ENCODE data around the gene KIDINS220. TPM values are rescaled to one million over a fixed set of nuclear protein-coding genes. Genes with fewer than 3 reads are reported as not detected.

KIDINS220 gene
- total and polyA plus RNA-seq, 9 of the 15 experiments (the other 6 are each of a cell fraction or from before 2014, with no cell fraction given): 15.2 to 48.0 (median 34.4) TPM

DNA sequence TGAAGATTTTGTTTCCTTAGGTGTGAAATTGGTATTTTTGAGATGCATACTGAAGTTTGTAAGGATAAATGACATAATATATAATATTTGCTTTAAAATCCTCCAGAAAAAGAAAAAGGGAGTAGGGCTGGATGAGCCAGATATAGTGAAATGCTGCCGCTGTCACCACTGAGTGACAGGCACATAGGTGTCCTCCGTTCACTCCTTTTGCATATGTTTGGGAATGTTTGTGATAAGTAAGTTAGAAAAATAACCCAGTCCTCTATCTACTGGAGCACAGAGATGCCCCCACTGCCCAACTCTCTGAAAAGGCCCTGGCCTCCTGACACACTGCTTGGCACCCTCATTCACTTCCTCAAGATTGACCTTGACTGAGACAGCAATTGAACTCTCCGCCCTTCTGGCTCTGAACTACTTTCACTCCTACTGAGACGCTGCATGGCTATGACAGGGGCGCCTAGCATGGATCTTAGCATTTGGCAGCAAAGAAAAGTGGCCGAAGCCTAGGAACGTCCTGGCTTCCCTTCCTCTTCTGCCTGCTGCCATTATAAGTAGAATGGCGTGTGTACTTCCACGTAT is 145.5 kb downstream of the KIDINS220 start (continued):
- TF ChIP-seq ETV5 (CRISPR knock-in tag; IDR thresholded peaks at IDR 0.05; ENCODE audit: low read depth) (0 out of 2 replicates have a peak, but pooled peaks have one; percentile 25), ZNF695 (CRISPR knock-in tag; IDR thresholded peaks at IDR 0.05) (no peak), HNRNPL (IDR thresholded peaks at IDR 0.05; ENCODE audit: low read depth, low read length) (no peak), ESRRA (IDR thresholded peaks at IDR 0.05; ENCODE audit: borderline replicate concordance, low read depth) (peak; percentile 57; the same call in 1 of the 2 replicates), NFYB (IDR thresholded peaks at IDR 0.05; ENCODE audit: extremely low read depth, insufficient read length) (no peak), MECOM (CRISPR knock-in tag; IDR thresholded peaks at IDR 0.05) (0 out of 2 replicates have a peak, but pooled peaks have one; percentile 13), EHMT2 (IDR thresholded peaks at IDR 0.05) (0 out of 2 replicates have a peak, but pooled peaks have one; percentile 29), SPI1 (IDR thresholded peaks at IDR 0.05; ENCODE audit: borderline replicate concordance, low read depth, low read length) (peak; percentile 30; the same call in 1 of the 2 replicates), CC2D1A (IDR thresholded peaks at IDR 0.05) (no peak)

DNA sequence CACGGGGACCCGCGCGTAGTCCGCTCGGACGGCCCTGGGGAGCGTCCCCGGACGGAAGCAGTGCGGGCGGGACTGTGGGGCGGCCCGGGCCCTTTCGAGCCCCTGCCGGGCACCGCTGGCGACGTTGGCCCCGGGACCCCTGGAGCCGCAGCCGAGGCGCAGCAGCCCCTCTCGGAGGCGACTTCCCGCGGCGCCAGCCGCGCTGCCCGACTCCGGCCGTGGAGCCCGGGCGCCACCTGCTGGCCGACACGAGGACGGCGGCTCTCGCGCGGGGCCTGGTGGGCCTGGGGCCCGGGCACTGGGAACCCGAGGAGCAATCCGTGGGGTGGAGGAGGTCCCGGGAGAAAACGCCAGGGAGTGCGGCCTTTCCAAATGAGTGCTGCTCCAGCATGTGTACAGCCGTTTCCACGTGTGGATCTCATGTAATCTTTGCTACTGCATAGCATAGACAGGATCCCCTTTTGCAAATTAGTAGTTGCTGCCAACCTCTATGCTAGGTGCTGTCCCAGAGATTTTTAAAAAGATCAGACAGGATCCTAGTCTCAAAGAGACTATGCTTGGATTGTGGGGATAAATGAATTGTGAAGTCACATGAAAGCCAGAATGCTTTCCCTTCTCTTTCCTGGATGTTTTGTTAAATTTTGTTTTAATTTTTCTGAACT is 151.6 kb downstream of the KIDINS220 start:
- ChIA-PET CTCF (ENCODE audit: low intra/inter-chr PET ratio) (interaction anchor here (0.7 to 2.7 kb wide), 7 partner anchors 19 to 1589 kb away, joined by 3 to 41 read pairs (median 4); no protein-coding TSS in a partner anchor), POLR2A (interaction anchor here (0.7 kb wide), 1 partner anchor 120 kb away, joined by 3 read pairs; no protein-coding TSS in a partner anchor)
- WGBS (ENCODE audit: insufficient coverage, low coverage, missing lambda C conversion rate): under 1% methylated on average over 46 of the region's 50 CpGs
- H3K27ac ChIP-seq (ENCODE audit: extremely low read depth, low read depth, low read length): peak overlapping the region; percentile 70
- peak overlapping the region; percentile 71 for H3K4me2 ChIP-seq (ENCODE audit: insufficient read depth, low read length)
- DNase-seq (ENCODE audit: extremely low read depth in 1 of 4, low spot score in 3 of 4) (peak; percentile 75 to 83 (median 81)), FAIRE-seq (no peak), ATAC-seq (peak; percentile 60)
- peak overlapping the region; percentile 87 for H2AFZ ChIP-seq (ENCODE audit: low read depth, low read length)
- peaks cover 6% of the 10 kb centered on the region for H4K20me1 ChIP-seq (replicated peaks; ENCODE audit: control insufficient read depth, insufficient read depth, low read length)
- H3K79me2 ChIP-seq (ENCODE audit: control insufficient read depth, insufficient read depth, low read length): peaks cover 20% of the 10 kb centered on the region
- in situ Hi-C loops (cut with MboI): loop anchor here (5.0 to 25.0 kb wide), 5 partner anchors 159 to 1599 kb away; no protein-coding TSS in a partner anchor
- peaks cover 13 to 24% of the 10 kb centered on the region in 2 experiments for H3K4me1 ChIP-seq (replicated peaks in 1 of 2; ENCODE audit: control insufficient read depth in 2 of 2, insufficient read depth in 2 of 2, low read length in 2 of 2)
- no peaks in the 10 kb centered on the region for H3K9me1 ChIP-seq (ENCODE audit: control insufficient read depth, insufficient read depth, low read length)
- H3K9ac ChIP-seq (ENCODE audit: insufficient read depth in 1 of 2, low read depth in 2 of 2, low read length in 2 of 2): peak overlapping the region; percentile 73 to 91
- no peaks in the 10 kb centered on the region; the same call in 1 of the 2 replicates for H3K9me3 ChIP-seq (replicated peaks; ENCODE audit: control insufficient read depth, insufficient read depth, low read depth, low read length)
- H3K27me3 ChIP-seq (ENCODE audit: control insufficient read depth in 2 of 2, insufficient read depth in 2 of 2, low read length in 2 of 2): no peaks in the 10 kb centered on the region
- intact Hi-C loops (cut with micrococcal nuclease): loop anchor here (1.0 to 10.0 kb wide), 6 partner anchors 41 to 1591 kb away; no protein-coding TSS in a partner anchor
- H3K36me3 ChIP-seq (ENCODE audit: control insufficient read depth, insufficient read depth, low read length): no peaks in the 10 kb centered on the region
- BruUV-seq (replicated peaks): no TSS peak
- peak overlapping the region; percentile 60 for H3K4me3 ChIP-seq
- no peak for TF ChIP-seq ZFP36 (IDR thresholded peaks at IDR 0.05; ENCODE audit: low read depth, low read length, partially characterized antibody)
- TF ChIP-seq RBM25 (IDR thresholded peaks at IDR 0.05; ENCODE audit: low read depth, low read length, severe bottlenecking): peak; percentile 48
- TF ChIP-seq, protein P1, sequence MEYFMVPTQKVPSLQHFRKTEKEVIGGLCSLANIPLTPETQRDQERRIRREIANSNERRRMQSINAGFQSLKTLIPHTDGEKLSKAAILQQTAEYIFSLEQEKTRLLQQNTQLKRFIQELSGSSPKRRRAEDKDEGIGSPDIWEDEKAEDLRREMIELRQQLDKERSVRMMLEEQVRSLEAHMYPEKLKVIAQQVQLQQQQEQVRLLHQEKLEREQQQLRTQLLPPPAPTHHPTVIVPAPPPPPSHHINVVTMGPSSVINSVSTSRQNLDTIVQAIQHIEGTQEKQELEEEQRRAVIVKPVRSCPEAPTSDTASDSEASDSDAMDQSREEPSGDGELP (CRISPR knock-in tag; IDR thresholded peaks at IDR 0.05; ENCODE audit: borderline replicate concordance): peak; percentile 54; the same call in 1 of the 2 replicates
- TF ChIP-seq ZFP30 (CRISPR knock-in tag; IDR thresholded peaks at IDR 0.05; ENCODE audit: borderline replicate concordance): no peak
- TF ChIP-seq CXXC5 (CRISPR knock-in tag; IDR thresholded peaks at IDR 0.05): peak; percentile 54
- 0 out of 2 replicates have a peak, but pooled peaks have one; percentile 35 for TF ChIP-seq FOXP1 (CRISPR knock-in tag; IDR thresholded peaks at IDR 0.05)
- no peak for TF ChIP-seq TAL1 (IDR thresholded peaks at IDR 0.05)
- 0 out of 2 replicates have a peak, but pooled peaks have one; percentile 27 for TF ChIP-seq ZNF12 (CRISPR knock-in tag; IDR thresholded peaks at IDR 0.05)
- TF ChIP-seq, protein P2, sequence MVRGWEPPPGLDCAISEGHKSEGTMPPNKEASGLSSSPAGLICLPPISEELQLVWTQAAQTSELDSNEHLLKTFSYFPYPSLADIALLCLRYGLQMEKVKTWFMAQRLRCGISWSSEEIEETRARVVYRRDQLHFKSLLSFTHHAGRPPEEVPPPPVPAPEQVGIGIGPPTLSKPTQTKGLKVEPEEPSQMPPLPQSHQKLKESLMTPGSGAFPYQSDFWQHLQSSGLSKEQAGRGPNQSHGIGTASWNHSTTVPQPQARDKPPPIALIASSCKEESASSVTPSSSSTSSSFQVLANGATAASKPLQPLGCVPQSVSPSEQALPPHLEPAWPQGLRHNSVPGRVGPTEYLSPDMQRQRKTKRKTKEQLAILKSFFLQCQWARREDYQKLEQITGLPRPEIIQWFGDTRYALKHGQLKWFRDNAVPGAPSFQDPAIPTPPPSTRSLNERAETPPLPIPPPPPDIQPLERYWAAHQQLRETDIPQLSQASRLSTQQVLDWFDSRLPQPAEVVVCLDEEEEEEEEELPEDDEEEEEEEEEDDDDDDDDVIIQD (CRISPR knock-in tag; IDR thresholded peaks at IDR 0.05): peak; percentile 52; the same call in 1 of the 2 replicates

Data from K562 (cell line).